NCI-H748 (cell line): ENCODE data around the gene DRC7.

Source experiments
- DNase-seq: peaks from one replicate; lab custom pipeline; 2025; ENCODE audit not compliant: unreplicated experiment; lab: John Stamatoyannopoulos, UW

Gene DRC7

DNA sequence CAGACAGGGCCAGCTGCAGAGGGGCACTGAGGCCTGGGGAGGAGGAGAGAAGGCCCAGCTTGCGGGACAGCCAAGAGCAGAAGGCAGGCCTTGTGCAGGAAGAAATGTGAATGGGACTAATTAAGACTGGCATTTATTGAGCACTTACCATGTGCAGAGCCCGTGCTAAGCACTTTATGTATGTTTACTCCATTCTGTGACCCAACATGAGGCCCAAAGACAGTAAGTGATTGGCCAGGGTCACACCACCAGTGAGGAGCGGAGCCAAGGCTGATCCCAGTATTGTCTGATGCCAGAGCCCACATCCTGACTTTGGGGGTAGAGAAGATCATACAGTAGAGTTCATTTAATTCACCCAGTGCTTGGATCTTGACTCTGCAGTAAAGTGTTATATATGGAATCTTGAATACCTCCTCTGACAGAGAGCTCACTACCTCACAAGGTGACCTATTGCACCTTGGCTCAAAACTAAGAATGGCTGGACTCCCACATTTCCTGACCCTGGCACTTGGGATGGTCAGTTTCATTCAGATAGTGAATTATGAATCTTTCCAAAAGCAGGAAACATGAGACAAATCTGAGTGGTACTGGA is 54.6 kb downstream of the DRC7 start:
- no peak for DNase-seq

DNA sequence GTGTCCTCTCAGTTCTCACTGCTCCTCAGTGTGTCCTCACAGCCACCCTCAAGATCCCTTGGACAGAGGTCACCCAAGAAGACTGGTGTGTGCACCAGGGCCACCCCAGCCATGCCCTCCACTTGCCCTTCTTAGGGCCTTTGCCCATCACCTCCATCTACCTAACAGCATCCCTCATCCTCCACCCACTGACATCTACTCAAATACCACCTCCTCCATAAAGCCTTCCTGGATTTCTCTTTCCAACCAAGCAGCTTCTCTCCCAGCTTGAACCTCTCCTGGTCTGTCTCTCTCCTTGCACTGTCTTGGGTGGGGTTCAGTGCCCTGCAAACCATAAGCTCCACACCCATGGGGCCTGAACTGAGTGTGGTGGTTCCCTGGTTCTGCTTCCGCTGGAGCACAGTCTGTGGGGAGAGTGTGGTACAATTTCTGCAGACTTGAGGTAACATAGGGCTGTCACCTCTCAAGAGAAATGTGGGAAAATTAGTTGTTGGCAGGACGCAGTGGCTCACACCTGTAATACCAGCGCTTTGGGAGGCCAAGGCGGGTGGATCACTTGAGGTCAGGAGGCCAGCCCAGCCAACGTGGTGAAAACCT is 55.3 kb downstream of the DRC7 start:
- no peak for DNase-seq

DNA sequence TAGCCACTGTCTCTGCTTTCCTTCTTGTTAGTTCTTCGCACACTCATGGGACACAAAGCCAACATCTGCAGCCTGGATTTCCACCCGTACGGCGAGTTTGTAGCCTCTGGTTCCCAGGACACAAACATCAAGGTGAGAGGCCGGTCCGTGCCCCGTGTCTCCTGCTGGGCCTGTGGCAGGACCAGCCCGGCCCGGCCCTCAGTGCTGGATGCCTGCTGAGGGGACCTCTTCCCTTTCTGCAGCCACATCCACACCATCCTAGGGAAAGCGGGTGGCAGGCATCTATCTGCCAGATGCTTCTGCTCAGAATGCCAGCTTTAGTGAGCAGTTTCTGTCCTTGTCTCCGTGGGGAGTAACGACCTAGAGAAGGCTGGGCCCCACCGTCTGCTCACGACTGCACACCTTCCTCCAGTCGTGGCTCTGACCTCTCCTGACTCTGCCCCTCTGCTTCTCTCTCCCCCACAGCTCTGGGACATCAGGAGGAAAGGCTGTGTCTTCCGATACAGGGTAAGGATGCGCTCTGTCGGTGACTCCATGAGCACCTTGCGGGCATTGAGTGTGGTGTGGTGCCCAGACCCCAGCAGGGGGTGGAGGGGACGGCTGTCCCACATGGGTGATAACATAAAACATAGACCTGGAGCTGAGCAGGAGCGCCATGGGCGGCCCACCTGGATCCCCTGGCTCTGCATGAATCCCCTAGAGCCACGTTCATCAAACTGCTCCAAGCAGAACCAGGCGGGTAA is 56.4 kb downstream of the DRC7 start:
- DNase-seq: no peak

DNA sequence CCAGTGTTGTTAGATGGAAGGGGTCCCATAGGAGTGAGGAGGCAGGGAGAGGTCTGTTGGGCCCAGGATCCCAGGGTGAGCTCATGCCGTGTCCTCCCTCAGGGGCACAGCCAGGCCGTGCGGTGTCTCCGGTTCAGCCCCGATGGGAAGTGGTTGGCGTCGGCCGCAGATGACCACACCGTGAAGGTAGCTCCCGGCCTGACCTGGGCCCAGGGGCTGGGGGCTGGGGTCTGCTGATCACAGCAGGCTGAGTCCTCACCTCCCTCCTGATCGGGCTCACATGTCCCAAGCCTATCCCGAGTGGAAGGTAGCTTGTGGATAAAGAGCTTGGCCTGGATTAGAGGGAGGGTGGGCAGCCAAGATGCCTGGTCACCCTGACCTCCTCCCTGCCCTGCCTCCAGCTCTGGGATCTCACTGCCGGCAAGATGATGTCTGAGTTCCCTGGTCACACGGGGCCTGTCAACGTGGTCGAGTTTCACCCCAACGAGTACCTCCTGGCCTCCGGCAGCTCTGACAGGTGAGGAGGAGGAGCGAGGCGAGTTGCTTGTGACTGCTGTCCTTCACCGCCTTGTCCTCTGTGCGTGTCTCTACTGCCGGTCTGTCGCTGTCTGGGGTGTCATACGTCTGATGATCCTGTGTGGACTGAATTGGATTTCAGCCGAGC is 57.1 kb downstream of the DRC7 start:
- DNase-seq: no peak

DNA sequence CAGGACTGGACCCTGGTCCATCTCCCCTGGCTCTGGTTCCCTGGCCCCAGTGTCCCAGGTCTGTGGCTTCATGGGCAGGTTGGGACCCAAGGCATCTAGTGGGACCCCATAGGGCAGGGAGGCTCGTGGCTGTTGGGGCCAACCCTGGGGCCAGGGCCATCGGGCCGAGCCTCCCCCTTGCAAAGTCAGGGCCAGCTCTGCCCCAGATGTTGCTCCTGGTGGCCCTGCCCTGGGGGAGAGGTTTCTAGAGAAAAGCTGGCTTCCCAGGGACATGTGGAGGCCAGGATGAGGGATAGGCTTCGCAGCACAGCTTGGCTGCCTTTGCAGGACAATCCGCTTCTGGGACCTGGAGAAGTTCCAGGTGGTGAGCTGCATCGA is 57.6 kb downstream of the DRC7 start:
- no peak for DNase-seq

DNA sequence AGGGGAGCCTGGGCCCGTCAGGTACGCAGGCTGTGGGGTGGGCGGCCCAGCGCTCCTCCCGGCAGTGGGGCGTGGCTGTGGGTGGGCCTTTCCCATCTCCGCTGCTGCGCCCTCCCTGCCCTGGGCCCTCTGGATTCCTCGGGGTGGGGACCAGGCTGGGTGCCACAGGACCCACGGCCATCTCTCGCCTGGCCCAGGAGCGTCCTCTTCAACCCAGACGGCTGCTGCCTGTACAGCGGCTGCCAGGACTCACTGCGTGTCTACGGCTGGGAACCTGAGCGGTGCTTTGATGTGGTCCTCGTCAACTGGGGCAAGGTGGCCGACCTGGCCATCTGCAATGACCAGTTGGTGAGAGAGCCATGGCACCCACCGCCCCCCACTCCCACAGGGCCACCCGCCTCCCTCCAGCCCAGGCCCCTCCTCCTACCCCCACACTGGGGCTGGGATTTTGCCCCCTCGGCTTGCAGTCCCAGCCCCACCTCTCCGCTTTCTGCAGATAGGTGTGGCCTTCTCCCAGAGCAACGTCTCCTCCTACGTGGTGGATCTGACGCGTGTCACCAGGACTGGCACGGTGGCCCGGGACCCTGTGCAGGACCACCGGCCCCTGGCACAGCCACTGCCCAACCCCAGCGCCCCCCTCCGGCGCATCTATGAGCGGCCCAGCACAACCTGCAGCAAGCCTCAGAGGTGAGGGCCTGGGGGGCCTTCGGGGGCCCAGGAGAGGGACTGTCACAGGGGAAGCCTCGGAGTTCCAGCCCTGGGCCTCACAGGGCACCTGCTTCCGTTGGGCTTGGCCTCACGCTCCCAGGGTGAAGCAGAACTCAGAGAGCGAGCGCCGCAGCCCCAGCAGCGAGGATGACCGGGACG is 58.2 kb downstream of the DRC7 start:
- no peak for DNase-seq

DNA sequence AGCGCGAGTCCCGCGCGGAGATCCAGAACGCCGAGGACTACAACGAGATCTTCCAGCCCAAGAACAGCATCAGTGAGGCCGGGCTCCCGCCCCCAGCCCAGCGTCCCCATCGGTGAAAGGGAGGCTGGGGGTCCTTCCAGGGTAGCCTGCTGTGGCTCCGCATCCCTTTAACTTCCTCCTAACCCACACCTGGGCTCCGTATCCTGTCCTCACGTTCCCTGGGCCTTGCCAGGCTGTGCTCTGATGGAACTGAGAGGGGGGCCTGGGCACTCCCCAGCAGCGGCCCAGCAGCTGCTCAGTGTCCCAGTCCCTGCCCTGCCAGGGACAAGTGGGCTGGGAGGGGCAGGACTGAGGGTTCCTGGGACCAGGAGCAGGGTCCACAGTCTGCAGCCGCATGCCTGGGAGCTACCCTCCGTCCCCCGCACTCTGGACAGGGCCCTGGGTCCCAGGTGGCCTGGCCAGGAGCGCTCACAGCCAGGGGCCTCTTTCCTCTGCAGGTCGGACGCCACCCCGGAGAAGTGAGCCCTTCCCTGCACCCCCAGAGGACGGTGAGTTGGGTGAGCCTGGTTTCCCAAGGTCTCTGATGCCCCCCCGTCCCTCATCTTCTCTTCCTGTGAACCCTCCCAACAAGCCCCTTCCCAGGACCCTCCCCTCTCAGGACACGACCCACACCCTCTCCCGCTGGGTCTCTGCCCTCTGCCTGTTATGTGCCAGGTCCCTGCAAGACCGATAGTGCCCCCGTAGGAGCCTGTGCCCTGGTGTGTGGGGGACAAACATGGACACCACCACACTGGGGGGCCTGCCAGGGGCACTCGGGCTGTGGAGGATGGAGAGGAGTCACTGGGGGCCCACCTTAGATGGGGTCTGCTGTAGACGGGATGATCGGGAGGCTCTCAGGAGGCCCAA is 59.1 kb downstream of the DRC7 start:
- no peak for DNase-seq

DNA sequence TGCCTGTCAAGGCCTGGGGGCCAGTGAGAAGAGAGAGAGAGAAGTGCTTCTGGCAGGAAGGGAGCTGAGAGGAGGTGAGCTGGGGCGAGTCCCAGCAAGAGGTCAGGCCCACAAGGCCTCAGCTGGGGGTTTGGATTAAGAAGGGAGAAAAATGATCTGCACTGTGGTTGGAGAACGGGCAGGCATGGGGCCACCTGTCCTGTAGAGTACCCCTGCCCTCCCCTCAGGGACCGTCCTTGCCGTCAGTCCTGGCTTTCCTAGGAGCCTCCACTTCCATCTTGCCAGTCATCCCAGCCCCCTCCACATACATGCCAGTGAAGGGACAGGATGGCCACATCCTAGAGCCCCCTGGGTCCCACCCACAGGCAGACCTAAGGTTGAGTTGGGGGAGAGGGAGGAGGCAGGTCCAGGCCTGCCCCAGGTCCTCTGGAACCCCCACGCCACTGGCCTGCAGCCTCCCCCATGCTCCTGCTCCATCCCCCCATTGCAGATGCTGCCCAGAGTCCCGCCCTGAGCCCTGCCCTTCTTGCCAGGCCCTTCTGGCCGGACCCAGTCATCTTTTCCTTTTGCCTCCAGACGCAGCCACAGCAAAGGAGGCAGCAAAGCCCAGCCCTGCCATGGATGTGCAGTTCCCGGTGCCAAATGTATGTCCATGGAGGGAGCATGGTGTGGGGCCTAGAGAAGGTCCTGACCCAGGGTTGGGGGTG is 59.9 kb downstream of the DRC7 start:
- no peak for DNase-seq

DNA sequence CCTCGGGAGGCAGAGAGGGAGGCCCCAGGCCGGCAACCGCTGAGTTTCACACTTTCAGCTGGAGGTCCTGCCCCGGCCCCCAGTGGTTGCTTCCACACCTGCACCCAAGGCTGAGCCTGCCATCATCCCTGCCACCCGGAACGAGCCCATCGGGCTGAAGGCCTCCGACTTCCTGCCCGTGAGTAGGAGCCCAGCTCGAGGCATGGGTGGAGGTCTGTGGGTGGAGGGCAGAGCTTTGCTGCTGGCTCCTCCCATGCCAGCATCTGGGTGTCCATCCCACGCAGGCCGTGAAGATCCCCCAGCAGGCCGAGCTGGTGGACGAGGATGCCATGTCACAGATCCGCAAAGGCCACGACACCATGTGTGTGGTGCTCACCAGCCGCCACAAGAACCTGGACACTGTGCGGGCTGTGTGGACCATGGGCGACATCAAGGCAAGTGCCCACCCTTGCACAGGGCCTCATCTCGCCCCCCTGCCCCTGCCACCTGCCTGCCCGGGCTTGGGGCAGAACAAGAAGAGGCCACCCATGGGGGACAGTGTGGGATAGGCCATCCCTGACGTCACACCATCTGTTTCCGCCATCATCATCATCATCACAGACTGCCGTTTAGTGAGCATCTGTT is 60.6 kb downstream of the DRC7 start:
- no peak for DNase-seq

DNA sequence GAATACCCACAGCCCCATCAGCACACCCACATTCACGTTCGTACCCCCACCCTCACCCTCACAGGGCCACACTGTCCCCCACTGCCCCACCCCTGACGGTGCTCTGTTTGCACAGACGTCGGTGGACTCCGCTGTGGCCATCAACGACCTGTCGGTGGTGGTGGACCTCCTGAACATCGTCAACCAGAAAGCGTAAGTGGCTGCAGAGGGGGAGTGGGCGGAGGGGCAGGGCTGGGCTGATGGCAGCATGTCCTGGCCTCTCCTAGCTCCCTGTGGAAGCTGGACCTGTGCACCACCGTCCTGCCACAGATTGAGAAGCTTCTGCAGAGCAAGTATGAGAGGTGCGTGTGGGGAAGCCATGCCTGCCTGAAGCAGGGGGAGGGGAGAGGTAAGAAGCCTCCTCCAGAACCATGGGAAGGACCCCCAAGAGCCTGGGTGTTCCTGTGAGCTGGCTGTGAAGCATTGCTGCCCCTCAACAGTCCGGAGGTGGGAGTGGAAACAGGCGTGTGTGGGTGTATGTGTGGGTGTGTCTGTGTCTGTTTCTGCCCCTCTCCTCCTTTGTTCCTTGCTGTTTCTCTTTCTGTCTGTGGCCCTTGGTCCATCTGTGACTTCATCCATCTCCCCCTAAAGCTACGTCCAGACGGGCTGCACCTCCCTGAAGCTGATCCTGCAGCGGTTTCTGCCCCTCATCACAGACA is 61.3 kb downstream of the DRC7 start:
- no peak for DNase-seq

DNA sequence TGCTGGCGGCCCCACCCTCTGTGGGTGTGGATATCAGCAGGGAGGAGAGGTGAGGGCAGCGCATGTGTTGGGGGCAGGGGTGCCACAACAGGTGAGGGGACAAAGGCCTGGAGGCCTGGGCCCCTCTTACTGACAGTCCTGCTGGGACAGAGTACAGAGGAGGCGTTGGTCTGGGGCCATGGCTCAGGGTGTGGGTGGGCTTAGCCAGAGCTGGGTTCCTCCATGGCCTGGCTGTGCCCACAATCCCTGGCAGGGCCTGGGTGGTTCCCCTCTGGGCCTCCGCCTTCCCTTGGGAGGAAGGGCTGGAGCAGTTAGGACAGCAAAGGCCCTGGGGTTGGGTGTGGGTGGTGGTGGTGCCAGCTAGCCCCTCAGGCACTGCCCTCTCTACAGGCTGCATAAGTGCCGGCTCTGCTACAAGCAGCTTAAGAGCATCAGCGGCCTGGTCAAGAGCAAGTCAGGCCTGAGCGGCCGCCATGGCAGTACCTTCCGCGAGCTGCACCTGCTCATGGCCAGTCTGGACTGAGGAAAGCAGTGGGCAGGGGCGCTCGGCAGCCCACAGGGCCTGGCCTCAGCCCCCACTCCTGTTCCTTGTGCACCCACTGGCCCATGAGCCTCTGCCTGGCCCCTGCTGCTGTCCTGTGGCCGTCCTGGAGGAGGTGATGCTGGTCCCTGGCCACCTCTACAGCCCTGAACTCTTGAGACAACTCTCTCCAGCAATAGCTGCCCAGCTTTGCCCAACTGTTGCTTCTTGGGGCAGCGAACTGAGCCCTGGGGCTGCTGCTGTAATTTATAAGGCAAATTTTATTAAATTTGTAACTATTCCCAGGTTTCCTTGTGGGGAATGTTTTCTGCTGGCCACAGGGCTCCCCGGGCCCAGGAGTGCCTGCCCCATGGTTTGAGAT is 62.1 kb downstream of the DRC7 start:
- peak; percentile 10 for DNase-seq

DNA sequence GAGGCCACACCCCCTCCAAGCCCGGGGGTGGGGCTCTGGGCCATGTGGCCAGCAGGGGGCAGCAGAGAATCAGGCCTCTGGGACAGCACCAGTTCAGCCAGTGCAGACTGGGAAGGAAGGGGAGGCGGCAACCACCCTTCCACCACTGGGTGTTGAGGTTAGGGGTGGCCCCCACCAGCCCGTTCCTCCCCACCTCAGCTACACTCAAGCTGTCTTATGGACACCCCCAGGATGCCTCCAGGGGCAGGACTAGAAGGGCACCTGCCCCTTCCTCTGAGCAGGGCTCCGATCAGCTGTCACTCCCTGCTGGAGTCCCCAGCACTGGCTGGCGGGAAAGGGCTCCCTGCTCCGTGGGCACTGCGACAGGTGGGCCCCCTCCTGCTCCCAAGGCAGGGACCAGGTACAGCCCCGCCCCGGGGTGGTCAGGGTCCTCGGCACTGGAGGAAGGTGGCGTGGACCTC is 62.8 kb downstream of the DRC7 start:
- peak; percentile 39 for DNase-seq

DNA sequence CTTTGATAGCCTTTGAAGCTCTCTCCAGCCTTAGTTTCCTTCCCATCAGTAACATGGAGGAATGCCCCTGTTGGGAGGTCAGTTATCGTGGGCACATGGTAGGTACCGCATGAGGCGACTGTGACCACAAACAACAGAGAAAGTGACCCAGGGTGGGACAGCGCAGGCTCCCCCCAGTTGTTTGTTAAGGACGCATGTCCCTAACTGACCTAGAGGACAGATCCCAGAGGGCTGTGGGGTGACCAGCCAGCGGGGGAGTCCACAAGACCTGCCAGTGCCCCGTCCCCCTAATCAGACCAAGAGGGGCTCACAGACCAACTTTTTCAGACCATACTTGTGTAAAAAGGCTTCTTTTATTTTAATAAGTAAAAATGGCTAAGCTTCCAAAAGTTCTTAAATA is 63.3 kb downstream of the DRC7 start:
- DNase-seq: no peak

DNA sequence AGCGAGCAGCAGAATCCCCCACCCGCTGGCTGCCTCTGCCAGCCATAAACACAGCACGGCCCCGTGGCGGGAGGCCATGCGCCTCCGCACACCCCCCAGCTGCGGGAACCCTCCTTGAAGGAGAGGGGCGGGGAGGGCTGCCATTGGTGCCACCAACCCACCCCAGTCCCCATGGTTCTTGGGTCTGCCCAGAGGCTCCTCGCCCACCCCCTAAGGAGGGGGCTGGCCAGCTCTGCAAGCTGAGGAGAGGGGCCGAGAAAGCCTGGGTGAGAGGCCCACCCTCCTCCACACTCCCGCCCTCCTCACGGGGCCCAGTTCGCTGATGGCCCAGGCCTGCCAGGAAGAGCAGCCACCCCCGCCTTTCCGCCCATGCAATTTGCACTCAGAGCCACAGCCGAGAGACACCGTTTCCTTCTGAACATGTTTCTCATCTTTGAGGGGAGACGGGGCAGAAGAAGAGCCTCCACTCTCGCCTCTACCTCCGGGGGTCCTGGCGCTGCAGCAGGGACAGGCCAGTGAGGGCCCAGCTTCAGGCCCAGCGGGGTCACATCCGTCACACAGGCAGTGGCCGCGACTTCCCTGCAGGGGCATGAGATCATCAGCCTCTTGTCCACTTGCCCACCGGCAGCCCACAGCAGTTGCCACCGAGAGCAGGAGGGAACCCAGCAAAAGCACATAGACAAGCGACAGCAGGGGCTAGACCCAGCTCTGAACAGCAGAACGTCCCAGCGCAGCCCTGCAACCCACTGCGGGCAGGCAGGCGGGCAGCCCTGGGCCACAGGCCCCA is 63.9 kb downstream of the DRC7 start:
- DNase-seq: no peak

DNA sequence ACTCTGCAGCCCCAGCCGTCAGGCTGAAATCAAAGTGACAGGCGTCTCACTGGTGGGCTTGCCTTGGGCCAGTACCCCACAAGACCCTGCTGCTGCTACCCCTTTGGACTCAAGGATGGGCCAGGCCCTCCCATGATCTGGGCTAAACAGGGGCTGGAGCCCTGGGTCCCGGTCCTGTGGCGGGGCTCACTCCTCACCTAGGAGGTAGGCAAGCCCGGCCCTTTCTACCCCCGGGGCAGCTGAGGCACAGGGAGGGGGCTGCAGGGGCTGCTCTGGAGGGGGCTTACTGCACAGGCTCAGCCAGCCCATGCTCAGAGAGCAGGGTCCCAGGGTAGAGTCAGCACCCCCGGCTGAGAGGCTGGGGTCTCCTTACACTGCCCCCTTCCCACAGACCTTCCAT is 64.5 kb downstream of the DRC7 start:
- no peak for DNase-seq

DNA sequence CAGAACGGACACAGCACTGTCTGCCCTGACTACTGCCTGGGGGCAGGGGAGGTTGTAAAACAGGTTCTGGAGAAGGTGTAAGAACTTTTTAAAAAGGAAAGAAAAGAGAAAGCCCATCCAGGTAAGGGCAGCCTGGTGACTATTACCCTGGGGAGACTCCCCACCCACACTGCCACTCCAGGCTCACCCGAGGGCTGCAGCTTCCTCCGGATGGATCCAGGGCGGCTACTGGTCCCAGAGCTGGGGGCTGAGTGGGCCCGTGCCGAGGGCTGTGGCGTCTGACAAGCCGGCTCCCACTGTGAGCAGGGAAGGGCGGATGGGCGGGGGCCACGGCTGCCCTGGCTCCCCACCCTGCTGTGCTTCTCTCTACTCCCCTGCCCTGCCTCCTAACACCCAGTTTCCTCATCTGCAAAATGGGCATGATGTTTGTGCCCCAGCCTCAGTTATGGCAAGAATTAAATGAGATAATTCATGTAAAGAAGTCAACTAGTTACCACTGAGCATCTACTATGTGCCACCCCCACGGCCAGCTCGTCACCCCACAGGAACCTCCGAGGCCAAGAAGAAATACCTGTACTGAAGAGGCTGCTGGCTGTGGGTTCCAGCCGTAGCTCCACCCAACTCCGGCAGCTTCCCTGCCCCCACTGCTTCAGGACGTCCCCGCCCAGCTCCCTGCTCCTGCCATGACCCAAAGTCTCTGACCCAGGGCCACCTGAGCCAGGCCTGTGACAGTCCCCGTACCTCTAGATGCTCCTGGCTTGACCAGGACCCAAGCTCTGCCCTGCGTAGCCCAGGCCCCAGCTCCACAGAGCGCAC is 65.1 kb downstream of the DRC7 start:
- DNase-seq: no peak
